MCF 10A (cell line): ENCODE data around the gene NRN1. TPM values are rescaled to one million over a fixed set of nuclear protein-coding genes. Genes with fewer than 3 reads are reported as not detected.
A peak's percentile ranks its signal among the peaks of the same experiment; 100 is the strongest.

ENCODE experiments used
- BruUV-seq: library from RNA; stranded (reverse); fragments of 400-500 nt; replicated peaks from 2 replicates; lab custom pipeline; 2021; lab: Mats Ljungman, UMichigan
- CTCF ChIA-PET: fragments of 300-600 bp; sonication (Branson Sonifier 250); formaldehyde crosslinking; extraction: SDS; loops from one replicate; lab custom pipeline; 2021; ENCODE audit warnings: antibody characterized with exemption, inconsistent platforms; lab: Yijun Ruan, JAX
- POLR2A ChIA-PET: fragments of 300-600, 350-650 bp; sonication (Branson Sonifier 250); formaldehyde crosslinking; extraction: SDS; loops from one replicate; lab custom pipeline; 2020; ENCODE audit warnings: antibody characterized with exemption, inconsistent platforms; lab: Yijun Ruan, JAX
- DNase-seq: peaks from one replicate; pipeline ENCODE4 v3.0.0-alpha.2; 2018; ENCODE audit not compliant: unreplicated experiment
- H3K27ac Mint-ChIP-seq: one replicate; pipeline ENCODE4 v1.8.0; 2022; ENCODE audit warnings: mild to moderate bottlenecking, low read depth, mixed read lengths; ENCODE audit not compliant: unreplicated experiment
- H3K27me3 Mint-ChIP-seq: one replicate; pipeline ENCODE4 v1.8.0; 2022; ENCODE audit warnings: mixed read lengths; ENCODE audit not compliant: insufficient read depth, unreplicated experiment
- H3K36me3 Mint-ChIP-seq: one replicate; pipeline ENCODE4 v1.8.0; 2022; ENCODE audit warnings: mild to moderate bottlenecking, moderate library complexity, mixed read lengths; ENCODE audit not compliant: insufficient read depth, unreplicated experiment
- H3K4me1 Mint-ChIP-seq: one replicate; pipeline ENCODE4 v1.8.0; 2022; ENCODE audit warnings: mixed read lengths; ENCODE audit not compliant: insufficient read depth, unreplicated experiment
- H3K4me3 Mint-ChIP-seq: one replicate; pipeline ENCODE4 v1.8.0; 2022; ENCODE audit warnings: mild to moderate bottlenecking, moderate library complexity, mixed read lengths; ENCODE audit not compliant: unreplicated experiment
- H3K9me3 Mint-ChIP-seq: one replicate; pipeline ENCODE4 v1.8.0; 2022; ENCODE audit warnings: mixed read lengths; ENCODE audit not compliant: unreplicated experiment
- CTCF ChIP-seq: fragments of 200-600 bp; IDR thresholded peaks from one replicate; pipeline ENCODE4 v1.8.0; 2022; ENCODE audit warnings: antibody characterized with exemption, mild to moderate bottlenecking; ENCODE audit not compliant: unreplicated experiment
- intact Hi-C: fragments of 100-400 bp; cut with micrococcal nuclease; formaldehyde crosslinking; loops from 2 replicates; pipeline ENCODE4 v1.14.1; 2022
- total RNA-seq: library from RNA; stranded (reverse); gene quantifications from 2 replicates; pipeline ENCODE4 v1.2.3, GENCODE V29; 2022

Gene NRN1
- total RNA-seq, 1 experiment from 2014 or later: not detected

DNA sequence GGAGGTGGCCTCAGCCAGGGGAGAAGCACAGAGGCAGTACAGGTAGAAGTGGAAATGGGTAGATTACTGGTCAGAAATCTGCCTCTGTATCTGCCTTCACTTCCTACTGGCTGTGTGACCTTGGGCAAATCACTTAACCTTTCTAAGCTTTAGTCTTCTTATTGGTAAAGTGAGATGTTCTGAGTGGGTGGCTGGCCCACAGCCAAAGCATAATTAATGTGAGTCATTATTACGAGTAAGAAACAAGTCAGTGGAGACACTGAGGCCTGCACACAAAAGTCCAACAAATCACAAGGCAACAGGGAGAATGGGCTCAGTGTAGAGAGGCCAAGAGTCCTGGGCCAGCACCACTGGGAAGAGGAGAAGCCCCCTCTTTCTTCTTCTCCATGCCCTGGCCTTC, 39.1 kb downstream of the NRN1 start:
- no peak overlapping the region for H3K27ac Mint-ChIP-seq
- TF ChIP-seq CTCF: no peak
- peaks cover 16% of the 10 kb centered on the region for H3K4me1 Mint-ChIP-seq
- H3K36me3 Mint-ChIP-seq: no peaks in the 10 kb centered on the region
- BruUV-seq: no TSS peak
- no peaks in the 10 kb centered on the region for H3K9me3 Mint-ChIP-seq
- ChIA-PET CTCF (interaction anchor here (1.4 kb wide), 1 partner anchor 10 kb away, joined by 4 read pairs; no protein-coding TSS in a partner anchor), POLR2A (interaction anchor here (1.3 to 2.5 kb wide), 2 partner anchors 12 to 14 kb away, joined by 3 to 7 read pairs; no protein-coding TSS in a partner anchor)
- H3K27me3 Mint-ChIP-seq: peaks cover 9% of the 10 kb centered on the region
- intact Hi-C loops: no loop called here
- DNase-seq: peak; percentile 52
- H3K4me3 Mint-ChIP-seq: no peak overlapping the region

GRCh38 chr6:5962794-5963193, 43.9 kb downstream of the NRN1 start:
- no peak for TF ChIP-seq CTCF
- no TSS peak for BruUV-seq
- no peak for DNase-seq
- Mint-ChIP-seq H3K9me3 (no peaks in the 10 kb centered on the region), H3K36me3 (no peaks in the 10 kb centered on the region), H3K4me1 (no peaks in the 10 kb centered on the region), H3K27ac (no peak overlapping the region), H3K27me3 (peaks cover 34% of the 10 kb centered on the region), H3K4me3 (no peak overlapping the region)
- POLR2A ChIA-PET: interaction anchor here (0.7 kb wide), 1 partner anchor 132 kb away, joined by 3 read pairs; no protein-coding TSS in a partner anchor
- intact Hi-C loops: no loop called here
- CTCF ChIA-PET: no interaction called here

DNA sequence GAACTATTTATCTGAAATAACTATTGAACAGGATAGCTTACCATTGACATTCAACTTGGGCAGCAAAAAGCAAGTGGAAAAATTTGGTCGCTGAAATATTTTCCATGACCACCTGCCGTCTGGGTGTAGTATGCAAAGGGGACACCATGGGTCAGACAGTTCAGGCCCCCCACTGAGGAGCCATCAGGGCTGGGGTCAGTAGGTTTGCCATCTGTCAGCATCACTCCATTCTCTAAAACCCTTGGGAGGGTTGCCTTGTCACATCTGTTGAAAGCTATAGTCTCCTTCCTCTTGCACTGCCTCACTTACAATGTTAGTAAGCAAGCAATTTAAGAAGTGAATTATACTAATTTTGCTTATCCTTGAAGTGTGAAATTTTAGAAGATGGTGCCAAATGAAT, 44.9 kb downstream of the NRN1 start:
- no peaks in the 10 kb centered on the region for H3K4me1 Mint-ChIP-seq
- H3K9me3 Mint-ChIP-seq: no peaks in the 10 kb centered on the region
- BruUV-seq: no TSS peak
- no peak for DNase-seq
- H3K4me3 Mint-ChIP-seq: no peak overlapping the region
- TF ChIP-seq CTCF: no peak
- peaks cover 44% of the 10 kb centered on the region for H3K27me3 Mint-ChIP-seq
- CTCF ChIA-PET: no interaction called here
- POLR2A ChIA-PET: interaction anchor here (1.2 kb wide), 1 partner anchor 18 kb away, joined by 3 read pairs; no protein-coding TSS in a partner anchor
- intact Hi-C loops: no loop called here
- no peak overlapping the region for H3K27ac Mint-ChIP-seq
- no peaks in the 10 kb centered on the region for H3K36me3 Mint-ChIP-seq

GRCh38 chr6:5960456-5960855, 46.3 kb downstream of the NRN1 start:
- BruUV-seq: no TSS peak
- Mint-ChIP-seq H3K4me1 (no peaks in the 10 kb centered on the region), H3K9me3 (no peaks in the 10 kb centered on the region), H3K27ac (no peak overlapping the region), H3K27me3 (peaks cover 48% of the 10 kb centered on the region), H3K4me3 (no peak overlapping the region), H3K36me3 (no peaks in the 10 kb centered on the region)
- CTCF ChIA-PET: interaction anchor here (0.6 kb wide), 1 partner anchor 956 kb away, joined by 3 read pairs; no protein-coding TSS in a partner anchor
- DNase-seq: no peak
- TF ChIP-seq CTCF: no peak
- intact Hi-C loops: no loop called here
- POLR2A ChIA-PET: no interaction called here
